SKM-1 treated with dmso at 0.1 percent for 144 hours (cell line): ENCODE results near the gene CCL16.
"Not testable (repeated sequence)": the region's sequence is repeated elsewhere in the genome, so short reads cannot be mapped to it uniquely, and the experiment has no call there.

Source experiments
- DNase-seq: peaks from one replicate; lab custom pipeline; 2025; ENCODE audit not compliant: unreplicated experiment; lab: John Stamatoyannopoulos, UW

Gene CCL16, protein sequence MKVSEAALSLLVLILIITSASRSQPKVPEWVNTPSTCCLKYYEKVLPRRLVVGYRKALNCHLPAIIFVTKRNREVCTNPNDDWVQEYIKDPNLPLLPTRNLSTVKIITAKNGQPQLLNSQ

DNA sequence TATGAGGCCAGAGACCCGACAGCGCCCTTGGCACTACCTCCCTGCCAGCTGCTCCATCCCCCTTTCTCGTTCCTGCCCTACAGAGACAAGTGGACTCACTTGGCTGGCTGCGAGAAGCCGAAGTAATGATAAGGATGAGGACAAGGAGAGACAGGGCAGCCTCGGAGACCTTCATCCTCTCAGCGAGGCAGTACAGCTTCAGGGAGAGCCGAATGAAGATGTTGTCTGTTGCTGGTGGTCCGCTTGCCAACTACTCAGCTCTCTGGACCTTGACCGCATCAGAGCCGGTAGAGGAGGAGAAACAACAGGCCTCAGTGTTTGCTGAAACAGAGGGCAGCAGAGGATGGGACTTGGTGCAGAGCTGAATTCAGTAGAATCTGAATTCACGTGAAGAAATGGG lies at the start of gene CCL16:
Gene CCL16, minus strand, starts transcription at position 252 of the 400 bp plus-strand sequence. Its CDS starts 77 bp downstream, at position 175.
- DNase-seq = no peak

DNA sequence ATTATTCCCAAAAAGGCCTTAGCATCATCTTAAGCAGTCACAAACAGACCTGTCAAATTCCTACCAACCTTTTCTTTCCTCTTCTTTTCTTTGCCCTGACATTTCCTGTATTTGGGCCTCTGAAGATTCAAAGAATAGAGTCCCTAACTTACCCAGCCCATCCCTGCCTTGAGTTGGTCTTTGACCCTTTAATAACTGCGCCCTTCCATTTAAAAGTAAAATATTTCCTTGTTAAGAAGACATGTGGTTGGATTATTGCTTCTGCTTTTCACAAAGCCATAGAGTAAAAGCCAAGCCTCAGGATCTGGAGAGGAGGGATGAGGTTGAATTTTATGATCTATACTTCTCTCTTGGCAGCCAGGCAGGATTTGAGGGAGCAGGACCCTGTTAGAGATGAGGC lies 49.7 kb upstream of the CCL16 start:
- DNase-seq = no peak

DNA sequence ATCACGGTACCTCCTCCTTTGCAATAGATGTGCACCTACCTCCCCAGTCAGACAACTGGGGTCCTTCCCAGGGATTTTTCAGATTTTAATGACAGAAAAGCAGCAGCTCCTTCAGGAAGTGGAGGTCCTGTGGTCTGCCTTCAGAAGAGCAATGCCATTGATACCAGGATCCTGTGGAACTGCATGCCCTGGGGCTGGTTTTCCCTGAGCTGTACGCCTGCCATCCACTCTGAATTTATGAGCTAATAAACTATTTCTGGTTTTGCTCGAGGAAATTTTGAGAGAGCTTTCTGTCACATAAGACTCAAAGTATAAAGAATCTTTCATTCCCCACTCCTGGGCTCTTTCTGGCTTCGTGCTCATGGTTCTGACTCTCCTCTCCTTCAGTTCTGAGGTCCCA lies 46.5 kb upstream of the CCL16 start:
- DNase-seq = no peak

DNA sequence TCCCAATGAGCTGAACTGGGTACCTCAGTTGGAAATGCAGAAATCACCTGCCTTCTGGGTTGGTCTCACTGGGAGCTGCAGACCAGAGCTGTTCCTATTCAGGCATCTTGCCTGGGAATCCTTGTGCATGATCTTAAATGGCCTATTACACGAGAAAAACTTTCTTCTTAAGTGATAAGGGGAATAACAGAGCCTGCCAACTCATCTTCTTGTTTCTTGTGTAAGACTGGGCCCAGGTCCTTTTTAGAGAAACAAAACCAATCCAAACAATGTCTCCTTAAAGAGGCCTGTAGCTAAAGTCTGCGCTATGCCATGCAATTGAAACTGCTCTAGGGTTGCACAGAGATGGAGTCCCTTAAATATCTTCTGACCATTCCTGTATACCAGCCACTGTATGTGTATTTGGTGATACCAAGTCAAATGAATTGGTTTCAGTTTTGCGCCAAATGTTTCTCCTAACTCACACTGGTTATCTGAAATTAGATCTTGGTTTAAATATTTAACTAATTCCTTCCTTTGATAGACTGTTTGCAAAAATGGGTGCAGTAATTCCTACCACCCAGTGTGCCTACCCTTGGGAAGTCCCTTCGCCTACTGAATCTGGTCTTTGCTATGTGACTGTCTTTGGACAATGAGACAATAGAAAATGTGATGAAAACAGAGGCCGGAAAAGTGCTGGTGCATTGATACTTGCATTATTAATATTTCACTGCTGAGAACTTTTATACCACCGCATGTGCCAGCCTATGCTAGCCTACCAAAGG lies 43.0 kb upstream of the CCL16 start:
- no peak for DNase-seq

DNA sequence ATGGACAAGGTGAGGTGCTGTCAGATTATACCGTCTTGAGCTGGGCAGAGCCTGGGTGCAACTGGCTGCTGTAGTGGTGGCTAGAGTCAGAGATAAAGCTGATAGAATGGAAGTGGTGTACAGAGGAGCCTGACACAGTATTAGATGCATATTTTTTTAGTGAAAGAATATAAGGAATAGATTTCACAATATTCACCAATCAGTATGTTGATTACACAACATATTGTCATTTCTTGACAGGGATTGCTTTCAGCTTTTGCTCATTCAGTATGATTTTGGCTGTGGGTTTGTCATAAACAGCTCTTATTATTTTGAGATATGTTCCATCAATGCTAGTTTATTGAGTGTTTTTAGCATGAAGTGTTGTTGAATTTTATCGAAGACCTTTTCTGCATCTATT lies 38.1 kb upstream of the CCL16 start:
- DNase-seq = no peak

DNA sequence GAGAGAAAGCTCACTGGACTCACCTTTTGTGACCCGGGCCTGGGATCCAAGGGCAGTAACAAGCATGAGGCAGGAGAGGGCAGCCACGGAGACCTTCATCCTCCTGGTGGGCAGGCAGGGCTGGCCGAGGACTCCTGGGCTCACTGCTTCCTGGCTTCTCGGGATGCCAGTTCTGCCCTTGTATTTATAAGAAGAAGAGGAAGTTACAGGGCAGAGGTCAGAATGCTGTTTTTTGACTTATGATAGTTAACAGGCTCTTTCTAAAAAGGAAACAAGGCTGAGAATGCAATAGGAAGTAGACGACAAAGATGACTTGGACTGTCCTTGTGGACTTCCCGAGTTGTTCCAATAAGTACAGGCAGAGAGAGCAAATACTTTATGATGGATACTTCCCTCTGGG lies 36.5 kb upstream of the CCL16 start, which contains the start of gene CCL23:
Gene CCL23, minus strand, starts transcription at position 174 of the 400 bp plus-strand sequence. Its CDS starts 75 bp downstream, at position 99.
- peak; percentile 63 for DNase-seq

DNA sequence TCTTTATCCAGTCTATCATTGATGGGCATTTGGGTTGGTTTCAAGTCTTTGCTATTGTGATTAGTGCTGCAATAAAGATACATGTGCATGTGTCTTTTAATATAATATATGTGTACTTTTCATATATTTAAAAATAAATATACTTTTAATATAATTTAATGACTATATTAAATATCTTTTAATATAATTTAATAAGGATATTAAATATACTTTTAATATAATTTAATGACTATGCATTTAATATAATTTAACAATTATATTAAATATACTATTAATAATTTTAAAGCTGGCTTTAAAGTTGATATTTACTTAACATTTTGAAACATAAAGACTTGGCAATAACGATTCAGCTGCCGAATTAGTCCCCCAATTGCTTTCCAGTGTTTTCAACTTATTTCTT lies 35.3 kb upstream of the CCL16 start:
- DNase-seq = no peak

DNA sequence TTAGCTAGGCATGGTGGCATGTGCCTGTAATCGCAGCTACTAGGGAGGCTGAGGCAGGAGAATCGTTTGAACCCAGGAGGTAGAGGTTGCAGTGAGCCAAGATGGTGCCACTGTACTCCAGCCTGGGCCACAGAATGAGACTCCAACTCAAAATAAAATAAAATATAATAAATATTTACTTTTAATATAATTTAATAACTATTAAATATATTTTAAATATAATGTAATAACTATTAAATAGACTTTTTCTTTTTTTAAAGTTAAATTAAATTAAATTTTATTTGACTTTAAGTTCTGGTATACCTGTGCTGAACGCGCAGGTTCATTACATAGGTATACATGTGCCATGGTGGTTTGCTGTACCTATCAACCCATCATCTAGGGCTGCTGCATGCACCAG lies 34.6 kb upstream of the CCL16 start:
- DNase-seq = not testable (repeated sequence)

DNA sequence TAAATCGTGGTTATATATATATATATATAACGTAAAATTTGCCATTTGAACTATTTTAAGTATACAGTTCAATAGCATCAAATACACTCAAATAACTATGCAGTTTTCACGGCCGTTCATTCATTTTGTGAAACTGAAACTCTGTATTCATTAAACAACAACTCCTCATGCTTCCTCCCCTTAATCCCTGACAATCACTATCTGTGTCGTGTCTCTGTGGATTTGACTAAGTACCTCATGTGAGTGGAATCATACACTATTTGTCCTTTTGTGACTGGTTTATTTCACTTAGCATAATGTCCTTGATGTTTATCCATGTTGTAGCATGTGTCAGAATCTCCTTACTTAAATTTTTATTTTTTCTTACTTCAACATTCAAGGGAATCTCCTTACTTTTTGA lies 33.6 kb upstream of the CCL16 start:
- no peak for DNase-seq

DNA sequence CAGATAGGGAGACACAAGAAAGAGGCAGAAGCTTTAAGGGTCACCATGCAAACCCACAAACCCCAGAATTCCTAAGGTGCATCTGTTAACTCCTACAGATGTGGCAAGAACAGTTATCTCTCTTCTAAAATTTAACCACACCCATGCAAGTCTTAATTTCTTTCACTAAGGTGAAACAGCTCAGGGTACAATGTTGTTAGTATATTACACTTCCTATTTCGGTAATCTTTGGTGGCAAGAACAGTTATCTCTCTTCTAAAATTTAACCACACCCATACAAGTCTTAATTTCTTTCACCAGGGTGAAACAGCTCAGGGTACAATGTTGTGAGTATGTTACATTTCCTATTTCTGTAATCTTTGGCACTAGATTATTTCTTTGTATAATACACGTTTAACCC lies 29.9 kb upstream of the CCL16 start:
- DNase-seq = no peak

DNA sequence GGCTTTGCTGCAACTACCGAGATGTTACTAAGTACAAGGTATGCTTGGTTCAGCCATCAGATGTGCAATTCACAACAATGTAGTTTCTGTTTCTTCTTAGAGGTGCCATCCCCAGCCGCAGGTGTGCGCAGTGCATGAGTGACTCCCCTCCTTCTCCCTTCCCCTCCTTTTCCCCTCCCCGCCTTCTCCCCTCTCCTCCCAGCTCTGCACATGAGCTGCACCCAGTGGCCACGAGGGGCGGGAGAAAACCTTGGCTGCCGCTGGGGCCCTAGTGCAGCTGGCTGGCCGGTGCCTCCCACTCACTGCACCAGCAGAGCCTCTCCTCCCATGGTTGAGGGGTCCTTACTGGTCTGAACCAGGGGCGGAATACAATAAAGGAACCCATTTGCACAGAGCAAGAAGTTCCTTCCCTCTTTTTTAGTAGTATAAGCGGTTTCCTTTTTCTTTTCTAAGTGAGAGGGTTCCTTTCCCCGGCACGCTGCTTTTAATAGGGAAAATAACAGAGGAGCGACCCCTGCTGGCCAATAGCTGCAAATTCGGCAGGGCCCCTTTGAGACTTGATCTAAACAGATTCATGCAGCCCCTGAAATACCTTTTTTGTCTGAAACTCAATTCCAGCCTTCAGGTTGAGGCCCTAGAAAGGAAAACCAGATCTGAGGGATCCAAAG lies 27.8 kb upstream of the CCL16 start:
- no peak for DNase-seq

DNA sequence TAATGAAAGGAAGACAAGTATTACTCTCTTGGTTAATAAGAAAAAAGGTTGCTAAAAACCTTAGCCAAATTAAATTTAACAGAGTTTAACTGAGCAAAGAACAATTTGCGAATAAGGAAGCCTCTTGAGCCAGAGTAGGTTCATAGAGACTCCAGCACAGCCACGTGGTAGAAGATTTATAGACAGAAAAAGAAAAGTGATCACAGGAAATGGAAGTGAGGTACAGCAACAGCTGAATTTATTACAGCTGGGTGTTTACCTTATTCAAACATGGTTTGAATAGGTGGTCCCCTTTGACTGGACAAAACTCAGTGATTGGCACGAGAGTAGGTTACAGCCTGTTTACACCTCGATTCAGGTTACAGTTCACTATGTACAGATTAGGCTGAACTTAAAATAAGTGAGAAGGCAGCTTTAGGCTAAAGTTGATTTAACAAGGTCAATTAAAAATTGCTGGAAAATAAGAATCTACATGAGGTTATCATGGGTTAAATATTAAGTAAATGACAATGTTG lies 23.4 kb upstream of the CCL16 start:
- no peak for DNase-seq

DNA sequence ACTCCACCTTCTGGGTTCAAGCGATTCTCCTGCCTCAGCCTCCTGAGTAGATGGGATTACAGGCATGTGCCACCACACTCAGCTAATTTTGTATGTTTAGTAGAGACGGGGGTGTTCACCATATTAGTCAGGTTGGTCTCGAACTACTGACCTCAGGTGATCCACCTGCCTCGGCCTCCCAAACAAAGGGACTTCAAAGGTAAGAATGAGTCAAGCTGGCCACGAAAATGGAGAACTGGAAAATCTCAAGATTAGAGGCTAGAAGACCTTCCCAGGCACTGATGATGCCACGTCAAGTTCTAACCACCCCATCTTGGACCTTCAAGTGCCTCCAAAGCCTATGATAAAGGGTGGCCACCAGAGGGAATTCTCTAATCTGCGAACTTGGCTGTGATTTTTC lies 21.3 kb upstream of the CCL16 start:
- no peak for DNase-seq

DNA sequence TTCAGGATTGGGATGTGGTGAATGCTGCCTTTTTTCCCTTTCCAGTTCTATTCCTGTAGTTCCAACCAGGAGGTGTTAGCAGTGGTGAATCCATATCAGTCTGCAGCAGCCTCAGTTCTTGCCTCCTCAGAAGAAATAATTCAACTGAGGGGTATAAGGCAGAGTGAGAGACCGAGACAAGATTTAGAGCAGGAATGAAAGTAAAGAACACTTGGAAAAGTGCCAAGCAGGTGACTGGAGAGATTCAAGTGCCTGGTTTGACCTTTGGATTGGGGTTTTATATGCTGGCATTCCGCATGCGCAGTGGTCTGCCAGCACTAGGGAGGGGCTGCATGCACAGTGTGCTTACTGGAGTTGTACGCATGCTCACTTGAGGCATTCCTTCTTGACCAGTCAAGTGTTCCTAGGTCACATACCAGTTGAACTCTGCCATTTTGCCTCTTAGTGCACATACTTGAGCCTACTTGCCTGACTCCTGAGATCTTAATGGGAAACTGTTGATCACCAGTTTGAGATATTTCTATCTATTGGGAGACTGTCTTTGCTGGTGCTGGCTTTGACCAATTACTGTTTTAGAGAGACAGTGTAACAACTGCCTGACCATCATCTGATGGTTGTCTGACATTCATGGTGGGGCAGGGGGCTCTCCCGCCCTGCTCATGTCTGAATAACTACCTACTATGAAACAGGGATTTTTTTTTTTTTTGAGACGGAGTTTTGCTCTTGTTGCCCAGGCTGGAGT lies 20.7 kb upstream of the CCL16 start:
- DNase-seq = no peak

DNA sequence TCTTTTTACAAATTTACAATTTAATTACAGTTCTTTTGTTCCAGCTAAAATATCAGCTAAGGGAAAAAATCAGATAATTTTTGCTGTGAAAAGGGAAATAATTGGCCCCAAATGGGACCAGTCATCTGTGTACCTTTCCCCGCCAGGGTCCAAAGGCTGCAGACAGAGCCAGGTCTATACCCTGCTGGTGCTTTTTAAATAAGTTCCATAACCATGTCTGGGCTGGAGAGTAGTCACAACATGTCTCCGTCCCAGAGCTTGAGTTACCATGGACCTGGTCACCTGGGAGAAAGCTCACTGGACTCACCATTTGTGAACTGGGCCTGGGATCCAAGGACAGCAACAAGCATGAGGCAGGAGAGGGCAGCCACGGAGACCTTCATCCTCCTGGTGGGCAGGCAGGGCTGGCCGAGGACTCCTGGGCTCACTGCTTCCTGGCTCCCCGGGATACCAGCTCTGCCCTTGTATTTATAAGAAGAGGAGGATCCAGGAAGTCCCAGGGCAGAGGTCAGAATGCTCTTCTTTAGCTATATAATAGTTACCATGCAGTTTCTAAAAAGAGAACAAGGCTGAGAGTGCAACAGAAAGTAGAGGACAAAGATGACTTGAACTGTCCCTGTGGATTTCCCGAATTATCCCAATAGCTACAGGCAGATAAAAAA lies 19.9 kb upstream of the CCL16 start, which contains the start of gene CCL15:
Gene CCL15, minus strand, starts transcription at position 444 of the 662 bp plus-strand sequence. Its CDS starts 61 bp downstream, at position 383.
- DNase-seq = no peak

DNA sequence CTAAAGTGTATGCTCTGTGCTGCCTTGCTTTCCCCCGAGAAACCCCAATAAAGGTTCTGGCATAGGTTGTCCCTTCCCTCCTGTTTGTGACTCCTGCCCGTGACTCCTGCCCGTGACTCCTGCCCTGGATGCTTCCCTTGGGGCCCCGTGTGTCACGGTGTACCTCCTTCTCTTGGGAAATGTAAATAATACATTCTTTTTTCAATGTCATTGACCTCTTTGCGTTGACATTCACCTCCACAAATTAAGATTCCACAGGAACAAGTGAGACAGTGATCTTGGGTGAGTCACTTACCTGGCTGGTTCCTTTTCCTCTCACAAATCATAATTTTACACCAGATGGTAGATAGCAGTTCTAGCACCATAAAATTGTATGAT lies 19.4 kb upstream of the CCL16 start:
- DNase-seq = no peak

DNA sequence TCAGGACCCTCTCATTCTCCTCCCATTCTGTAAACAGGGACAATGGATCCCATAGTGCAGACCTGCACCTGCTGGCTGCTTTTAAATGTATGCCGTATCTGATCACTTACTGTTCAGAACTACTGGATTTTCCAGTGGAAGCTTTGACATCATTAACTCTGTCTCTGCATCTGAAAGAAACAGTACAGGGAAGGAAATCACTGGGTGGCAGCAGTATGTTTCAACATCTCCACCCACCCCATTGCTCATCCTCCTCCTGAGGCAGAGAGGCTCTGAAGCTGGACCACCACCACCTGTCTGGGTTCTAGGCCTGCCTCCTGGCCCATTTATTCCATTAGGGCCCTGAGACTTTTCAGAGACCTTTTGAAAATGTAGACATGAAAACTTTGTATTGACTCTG lies 17.5 kb upstream of the CCL16 start:
- no peak for DNase-seq

DNA sequence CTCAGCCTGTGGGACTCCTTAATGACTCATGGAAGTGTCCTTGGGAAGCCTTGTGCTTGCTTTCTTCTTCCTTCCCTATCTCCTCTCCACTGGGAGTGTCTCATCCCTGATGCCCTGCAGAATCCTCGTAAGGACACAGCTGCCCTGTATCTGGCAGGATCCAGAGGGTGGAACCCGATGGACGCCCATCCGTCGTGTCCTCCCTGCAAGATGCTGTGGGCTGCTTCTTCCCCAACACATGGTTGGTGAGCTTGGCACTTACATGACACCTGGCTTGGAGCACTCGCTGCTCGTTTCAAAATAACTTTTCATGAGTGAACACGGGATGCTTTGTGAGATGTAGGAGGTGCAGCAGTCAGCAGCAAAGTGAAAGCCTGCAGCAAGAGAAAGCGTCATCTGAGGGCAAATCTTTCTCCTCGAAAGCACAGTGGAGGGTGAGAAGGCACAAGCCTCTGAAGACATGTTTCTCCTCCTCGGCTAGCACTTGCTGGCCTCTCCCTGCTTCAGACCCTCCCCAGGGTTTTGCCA lies 16.8 kb upstream of the CCL16 start:
- DNase-seq = no peak

DNA sequence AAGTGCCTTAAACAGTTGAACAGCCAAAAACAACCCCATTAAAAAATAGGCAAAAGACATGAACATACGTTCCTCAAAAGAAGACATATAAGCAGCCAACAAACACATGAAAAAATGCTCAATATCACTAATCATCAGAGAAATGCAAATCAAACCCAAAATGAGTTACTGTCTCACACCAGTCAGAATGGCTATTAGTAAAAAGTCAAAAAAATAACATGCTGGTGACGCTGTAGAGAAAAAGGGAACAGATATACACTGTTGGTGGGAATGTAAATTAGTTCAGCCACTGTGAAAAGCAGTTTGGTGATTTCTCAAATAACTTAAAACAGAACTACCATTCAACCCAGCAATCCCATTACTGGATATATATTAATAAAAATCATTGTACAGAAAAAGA lies 14.0 kb upstream of the CCL16 start:
- DNase-seq = not testable (repeated sequence)

DNA sequence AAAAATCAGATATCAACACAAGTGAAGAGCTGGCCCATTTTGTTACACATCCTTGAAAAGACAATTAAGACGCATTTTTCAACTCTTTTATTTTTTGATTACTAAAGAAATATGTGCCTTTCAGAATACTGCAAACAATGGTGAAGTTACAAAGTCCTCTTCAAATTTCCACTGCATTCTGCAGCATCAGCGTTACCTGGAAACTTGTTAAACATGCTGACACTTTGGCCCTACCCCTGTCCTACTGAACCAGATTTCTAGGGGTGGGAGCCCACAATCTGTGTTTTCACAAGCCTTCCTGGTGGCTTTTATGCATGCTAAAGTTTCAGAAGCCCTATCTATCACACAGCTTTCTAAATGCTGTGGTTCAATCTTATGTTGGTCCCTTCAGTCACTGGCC lies 9.8 kb upstream of the CCL16 start:
- no peak for DNase-seq

DNA sequence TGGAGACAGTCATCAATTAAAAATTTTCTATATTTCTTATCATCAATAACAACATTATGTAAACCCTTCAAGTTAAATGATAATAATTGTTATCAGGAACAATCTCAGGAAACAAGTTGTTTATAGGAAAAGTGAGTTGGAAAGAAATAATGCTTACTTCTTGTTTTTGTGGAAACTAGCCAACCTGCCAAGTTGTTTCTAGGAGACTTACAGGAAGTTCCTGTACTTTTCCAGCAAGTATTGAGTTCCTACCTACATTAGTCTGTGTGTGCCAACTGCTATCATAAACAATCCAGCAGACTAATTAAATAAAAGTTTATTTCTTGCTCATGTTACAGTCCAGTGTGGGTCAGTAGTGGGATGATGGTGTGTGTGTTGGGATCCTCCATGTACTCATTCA lies 6.9 kb upstream of the CCL16 start:
- no peak for DNase-seq
